Duodenal mucosa (tissue), 2 donors: ENCODE measurements around the gene ACY1.

ENCODE experiments used
- H3K27ac ChIP-seq: one replicate; pipeline ENCODE4 v1.7.0; 2013; ENCODE audit warnings: low read depth, low read length
- H3K27me3 ChIP-seq, 2 donors: one replicate each; pipeline ENCODE4 v1.7.0; 2013; ENCODE audit warnings: low read length in 2 of 2, control low read depth in 1 of 2; ENCODE audit not compliant: insufficient read depth in 2 of 2, control insufficient read depth in 1 of 2
- H3K36me3 ChIP-seq, 2 donors: one replicate each; pipeline ENCODE4 v1.7.0; 2013; ENCODE audit warnings: low read length in 2 of 2, control low read depth in 1 of 2; ENCODE audit not compliant: insufficient read depth in 2 of 2, control insufficient read depth in 1 of 2
- H3K4me1 ChIP-seq, 2 donors: one replicate each; pipeline ENCODE4 v1.7.0; 2013; ENCODE audit warnings: low read length in 2 of 2, control low read depth in 1 of 2; ENCODE audit not compliant: insufficient read depth in 2 of 2, control insufficient read depth in 1 of 2
- H3K4me3 ChIP-seq, 2 donors: one replicate each; pipeline ENCODE4 v1.7.0; 2013; ENCODE audit warnings: low read length in 2 of 2, low read depth in 1 of 2
- H3K9ac ChIP-seq, 2 donors: one replicate each; pipeline ENCODE4 v1.7.0; 2013; ENCODE audit warnings: low read length in 2 of 2, low read depth in 1 of 2
- H3K9me3 ChIP-seq, 2 donors: one replicate each; pipeline ENCODE4 v1.7.0; 2013; ENCODE audit warnings: low read length in 2 of 2, control low read depth in 1 of 2; ENCODE audit not compliant: control insufficient read depth in 1 of 2

Gene ACY1

DNA sequence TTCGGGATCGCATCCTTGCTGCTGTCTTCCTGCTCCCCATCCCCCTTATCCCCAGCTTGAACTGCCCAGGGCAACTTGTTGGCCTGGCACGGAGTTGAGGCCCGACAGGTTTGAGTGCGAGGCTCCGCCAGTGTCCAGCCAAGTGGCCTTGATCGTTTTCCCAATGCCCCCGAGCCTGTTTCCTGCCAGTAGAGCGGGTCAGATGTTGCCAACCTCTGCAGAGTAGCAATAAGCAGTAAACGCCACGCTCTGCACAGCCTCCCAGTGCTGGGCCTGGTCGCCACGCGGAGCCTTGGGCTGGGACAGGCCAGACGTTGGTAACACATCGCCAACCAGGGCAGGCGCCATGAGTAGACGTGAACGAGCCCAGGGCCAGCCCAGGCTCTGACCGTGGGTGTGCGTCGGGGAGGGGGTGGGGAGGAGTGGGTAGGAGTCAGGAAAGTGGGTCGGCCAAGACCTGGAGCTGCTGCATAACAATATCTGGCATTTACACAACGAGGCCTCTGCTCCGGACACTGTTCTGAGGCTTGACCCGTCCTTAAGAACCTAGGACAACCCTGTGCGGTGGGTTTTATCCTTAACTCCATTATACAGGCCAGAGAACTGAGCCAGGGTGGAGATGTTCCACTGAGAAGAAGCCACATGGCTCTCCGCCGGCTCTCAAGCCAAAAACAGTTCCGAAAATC is 8.9 kb upstream of the ACY1 start:
- Histone ChIP-seq H3K9me3 (no peaks in the 10 kb centered on the region), H3K27ac (peak overlapping the region; percentile 89), H3K9ac (peak overlapping the region; percentile 70 to 85), H3K4me3 (peak overlapping the region; percentile 80 to 95), H3K36me3 (no peaks in the 10 kb centered on the region), H3K27me3 (no peaks in the 10 kb centered on the region), H3K4me1 (peaks cover 37 to 40% of the 10 kb centered on the region in 2 donors)

DNA sequence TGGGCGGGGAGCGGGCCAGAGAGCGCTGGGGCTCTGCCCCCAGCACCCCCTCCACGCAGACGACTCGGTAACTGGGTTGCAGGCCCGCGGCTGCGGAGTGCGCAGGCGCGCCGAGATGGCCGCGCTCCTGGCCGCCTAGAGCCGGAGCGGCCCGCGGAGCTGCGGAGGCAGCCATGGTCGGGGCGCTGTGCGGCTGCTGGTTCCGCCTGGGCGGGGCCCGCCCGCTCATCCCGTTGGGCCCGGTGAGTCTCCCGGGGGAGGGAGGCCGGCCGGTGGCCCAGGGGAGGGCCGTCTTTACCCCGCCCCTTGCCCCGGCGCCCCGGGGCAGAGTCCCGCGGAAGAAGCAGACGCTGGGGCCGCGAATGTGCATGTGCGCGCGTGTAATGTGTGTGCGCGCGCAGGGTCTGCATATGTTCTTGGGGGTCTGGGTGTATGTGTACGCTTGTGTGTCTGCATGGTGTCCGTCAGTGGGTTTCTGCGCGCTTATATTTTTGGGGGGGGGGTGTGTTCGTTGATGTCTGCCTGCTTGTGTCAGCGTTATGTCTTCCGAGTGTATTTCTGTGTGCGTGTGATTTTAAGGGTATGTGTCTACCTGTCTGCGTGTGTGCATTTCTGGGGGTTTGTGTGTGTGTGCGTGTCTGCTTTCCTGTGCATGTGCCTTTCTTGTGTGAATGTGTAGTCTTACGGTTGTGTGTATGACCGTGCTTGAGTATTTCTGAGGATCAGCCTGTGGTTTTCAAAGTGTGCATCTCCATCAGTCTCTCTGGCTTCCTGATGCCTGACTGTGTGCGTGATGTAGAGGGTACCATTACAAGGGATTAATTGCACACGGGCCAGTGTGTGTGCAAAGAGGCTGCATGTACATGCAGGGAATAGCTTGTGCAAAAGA is 8.1 kb upstream of the ACY1 start, which contains the start of gene ABHD14A:
ABHD14A (plus strand) TSS at position 102 of the 889 bp plus-strand sequence; CDS start at position 174, 72 bp downstream.
- peak within 1 kb of the TSS; percentile 70 to 97 for H3K9ac ChIP-seq
- no peaks in the 10 kb centered on the region for H3K27me3 ChIP-seq
- H3K9me3 ChIP-seq, result no peaks in the 10 kb centered on the region
- peaks cover 37 to 40% of the 10 kb centered on the region in 2 donors for H3K4me1 ChIP-seq
- H3K4me3 ChIP-seq, result peak within 1 kb of the TSS; percentile 80 to 95
- no peaks in the 10 kb centered on the region for H3K36me3 ChIP-seq
- peak within 1 kb of the TSS; percentile 89 for H3K27ac ChIP-seq

DNA sequence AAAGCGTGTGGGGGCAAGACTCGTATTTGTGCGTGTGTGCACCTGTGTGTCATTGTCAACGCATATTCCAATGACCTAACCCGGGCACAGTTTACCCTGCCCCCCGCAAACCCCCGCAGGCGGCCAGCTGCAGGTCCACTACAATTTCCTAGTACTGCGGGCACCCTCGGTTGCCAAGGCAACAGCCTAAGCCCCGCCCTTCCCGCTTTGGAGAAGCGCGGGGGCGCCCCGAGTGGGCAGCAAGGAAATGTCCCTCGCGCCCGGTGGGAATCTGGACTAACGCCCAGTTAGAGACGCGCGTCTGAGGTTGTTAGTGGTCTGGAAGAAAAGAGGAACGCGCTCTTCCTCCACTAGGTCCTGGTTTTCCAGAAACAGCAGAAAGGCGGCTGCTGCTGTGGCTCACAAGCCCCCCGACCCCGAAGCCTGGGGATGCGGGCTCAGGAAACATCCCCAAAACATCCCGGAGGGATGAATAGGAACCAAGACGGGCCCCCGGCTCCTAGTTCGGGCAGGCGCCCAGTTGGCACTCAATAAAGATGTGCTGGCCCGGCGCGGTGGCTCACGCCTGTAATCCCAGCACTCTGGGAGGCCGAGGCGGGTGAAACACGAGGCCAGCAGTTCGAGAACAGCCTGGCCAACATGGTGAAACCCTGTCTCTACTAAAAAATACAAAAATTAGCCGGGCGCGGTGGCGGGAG is 7.3 kb upstream of the ACY1 start:
- Histone ChIP-seq H3K9me3 (no peaks in the 10 kb centered on the region), H3K36me3 (no peaks in the 10 kb centered on the region), H3K4me3 (peak overlapping the region; percentile 80 to 95), H3K27me3 (no peaks in the 10 kb centered on the region), H3K27ac (no peak overlapping the region), H3K4me1 (peaks cover 38 to 39% of the 10 kb centered on the region in 2 donors), H3K9ac (peak overlapping the region; percentile 70 to 85)

DNA sequence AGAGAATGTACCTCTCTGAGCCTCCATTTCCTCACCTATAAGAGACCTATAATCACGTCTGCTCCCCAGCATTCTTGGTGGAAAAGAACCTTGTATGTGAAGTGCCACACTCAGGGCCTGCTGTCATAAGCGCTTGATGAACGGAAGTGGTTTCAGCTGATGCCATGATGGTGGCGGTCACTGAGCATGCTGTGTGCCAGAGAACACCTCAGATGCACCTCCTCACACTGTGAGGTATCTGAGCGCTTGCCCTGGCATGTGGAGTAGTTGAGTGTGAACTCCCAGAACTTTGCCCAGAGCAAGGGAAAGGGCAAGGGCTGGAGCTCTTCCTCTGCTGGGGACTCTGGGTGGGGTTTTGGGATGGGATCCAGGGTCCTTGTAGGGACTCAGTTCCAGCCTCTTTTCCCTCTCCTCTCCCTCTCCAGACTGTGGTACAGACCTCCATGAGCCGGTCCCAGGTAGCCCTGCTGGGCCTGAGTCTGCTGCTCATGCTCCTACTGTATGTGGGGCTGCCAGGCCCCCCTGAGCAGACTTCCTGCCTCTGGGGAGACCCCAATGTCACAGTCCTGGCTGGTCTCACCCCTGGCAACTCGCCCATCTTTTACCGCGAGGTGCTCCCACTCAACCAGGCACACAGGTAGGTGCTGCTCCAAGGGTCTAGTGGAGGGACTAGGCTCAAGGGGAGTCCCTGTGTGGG is 5.7 kb upstream of the ACY1 start:
- no peak overlapping the region for H3K4me3 ChIP-seq
- H3K4me1 ChIP-seq, result peaks cover 43 to 46% of the 10 kb centered on the region in 2 donors
- no peaks in the 10 kb centered on the region for H3K27me3 ChIP-seq
- H3K27ac ChIP-seq, result no peak overlapping the region
- H3K9me3 ChIP-seq, result no peaks in the 10 kb centered on the region
- H3K9ac ChIP-seq, result no peak overlapping the region
- no peaks in the 10 kb centered on the region for H3K36me3 ChIP-seq

DNA sequence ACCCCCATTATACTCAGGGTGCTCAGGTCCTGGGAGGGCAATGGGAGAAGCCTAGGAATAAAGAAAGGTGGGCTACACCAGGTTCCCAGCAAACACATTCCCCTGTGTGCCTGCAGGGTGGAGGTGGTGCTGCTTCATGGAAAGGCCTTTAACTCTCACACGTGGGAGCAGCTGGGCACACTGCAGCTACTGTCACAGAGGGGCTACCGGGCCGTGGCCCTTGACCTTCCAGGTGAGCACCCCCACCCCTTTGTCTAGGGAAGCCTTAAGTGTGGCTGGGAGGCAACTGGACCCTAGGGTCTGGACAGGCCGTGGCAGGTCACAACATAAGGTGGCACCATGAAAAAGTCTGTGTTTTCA is 5.2 kb upstream of the ACY1 start:
- no peak overlapping the region for H3K9ac ChIP-seq
- H3K36me3 ChIP-seq, result no peaks in the 10 kb centered on the region
- H3K4me3 ChIP-seq, result no peak overlapping the region
- H3K27me3 ChIP-seq, result no peaks in the 10 kb centered on the region
- no peaks in the 10 kb centered on the region for H3K9me3 ChIP-seq
- peaks cover 46% of the 10 kb centered on the region in 2 donors for H3K4me1 ChIP-seq
- H3K27ac ChIP-seq, result no peak overlapping the region

DNA sequence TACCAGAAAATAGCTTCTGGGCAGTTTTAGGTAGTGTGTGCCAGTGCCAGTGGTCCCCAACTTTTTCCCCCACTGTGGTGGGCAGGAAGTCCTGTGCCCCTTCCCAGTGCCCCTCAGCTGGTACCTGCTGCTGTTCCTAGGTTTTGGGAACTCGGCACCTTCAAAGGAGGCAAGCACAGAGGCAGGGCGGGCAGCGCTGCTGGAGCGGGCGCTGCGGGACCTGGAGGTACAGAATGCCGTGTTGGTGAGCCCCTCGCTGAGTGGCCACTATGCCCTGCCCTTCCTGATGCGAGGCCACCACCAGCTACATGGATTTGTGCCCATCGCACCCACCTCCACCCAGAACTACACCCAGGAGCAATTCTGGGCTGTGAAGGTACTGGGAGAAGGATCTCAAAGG is 3.1 kb upstream of the ACY1 start:
- H3K9me3 ChIP-seq, result no peaks in the 10 kb centered on the region
- H3K9ac ChIP-seq, result no peak overlapping the region
- no peak overlapping the region for H3K4me3 ChIP-seq
- H3K27me3 ChIP-seq, result no peaks in the 10 kb centered on the region
- no peaks in the 10 kb centered on the region for H3K36me3 ChIP-seq
- peaks cover 50 to 53% of the 10 kb centered on the region in 2 donors for H3K4me1 ChIP-seq
- no peak overlapping the region for H3K27ac ChIP-seq

DNA sequence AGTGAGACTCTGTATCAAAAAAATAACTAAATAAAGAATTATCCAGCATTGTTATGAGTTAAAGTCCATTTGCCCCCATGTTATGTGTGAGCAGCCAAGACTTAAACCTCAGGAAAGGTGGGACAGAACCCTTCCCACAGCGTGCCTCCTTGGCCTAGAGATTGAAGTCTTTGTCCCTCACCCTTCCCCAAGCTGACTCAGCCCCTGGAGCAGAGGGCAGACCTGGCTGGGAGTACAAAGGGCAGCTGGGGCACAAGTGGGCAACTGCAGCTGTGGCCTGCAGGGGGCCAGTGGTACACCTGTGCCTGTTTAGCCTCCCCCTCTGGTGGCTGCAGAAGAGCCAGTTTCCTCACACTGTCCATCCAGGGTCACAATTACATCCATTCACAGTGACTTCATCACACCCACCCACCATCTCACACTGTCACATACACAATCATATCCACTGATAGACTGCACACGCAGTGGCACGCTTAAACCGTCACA is 940 bp upstream of the ACY1 start:
- H3K27ac ChIP-seq, result peak overlapping the region; percentile 91
- peaks cover 51 to 56% of the 10 kb centered on the region in 2 donors for H3K4me1 ChIP-seq
- peak overlapping the region; percentile 68 to 76 for H3K9ac ChIP-seq

DNA sequence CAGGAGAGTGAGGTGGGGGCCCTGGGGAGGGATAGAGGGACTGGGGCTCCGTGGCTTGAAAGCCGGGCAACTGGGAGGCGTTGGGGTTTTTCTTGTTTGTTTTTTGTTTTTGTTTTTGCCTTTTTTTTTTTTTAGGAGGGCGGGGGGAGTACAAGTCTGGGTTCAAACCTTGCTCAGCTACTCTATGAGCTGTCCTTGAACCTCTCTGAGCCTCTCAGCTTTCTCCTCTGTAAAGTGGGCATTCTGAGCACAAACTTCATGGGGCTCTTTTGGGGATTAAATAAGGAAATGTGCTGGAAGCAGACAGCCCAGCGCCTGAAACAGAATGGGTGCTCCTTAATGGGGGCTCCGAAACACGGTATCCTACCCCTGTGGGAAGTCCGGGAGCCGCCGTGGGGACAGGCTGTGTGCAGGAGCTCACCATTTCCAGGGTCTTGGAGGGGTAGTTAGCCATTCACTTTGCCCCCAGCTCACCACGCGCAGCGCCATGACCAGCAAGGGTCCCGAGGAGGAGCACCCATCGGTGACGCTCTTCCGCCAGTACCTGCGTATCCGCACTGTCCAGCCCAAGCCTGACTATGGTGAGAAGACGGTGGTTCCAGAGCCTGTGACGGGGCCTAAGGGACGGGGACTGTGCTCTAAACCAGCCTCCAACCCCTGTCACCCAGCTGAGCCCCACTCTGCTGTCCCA is 388 bp downstream of the ACY1 start:
- no peaks in the 10 kb centered on the region for H3K27me3 ChIP-seq
- no peaks in the 10 kb centered on the region for H3K9me3 ChIP-seq
- H3K9ac ChIP-seq, result peak overlapping the region; percentile 68 to 76
- H3K27ac ChIP-seq, result peak overlapping the region; percentile 91
- no peaks in the 10 kb centered on the region for H3K36me3 ChIP-seq
- H3K4me1 ChIP-seq, result peaks cover 48 to 54% of the 10 kb centered on the region in 2 donors
- peak overlapping the region; percentile 68 to 77 for H3K4me3 ChIP-seq

More for the DNA sequence above, 940 bp upstream of the ACY1 start:
- Histone ChIP-seq H3K36me3 (no peaks in the 10 kb centered on the region), H3K9me3 (no peaks in the 10 kb centered on the region), H3K27me3 (no peaks in the 10 kb centered on the region), H3K4me3 (peak overlapping the region; percentile 68 to 77)

DNA sequence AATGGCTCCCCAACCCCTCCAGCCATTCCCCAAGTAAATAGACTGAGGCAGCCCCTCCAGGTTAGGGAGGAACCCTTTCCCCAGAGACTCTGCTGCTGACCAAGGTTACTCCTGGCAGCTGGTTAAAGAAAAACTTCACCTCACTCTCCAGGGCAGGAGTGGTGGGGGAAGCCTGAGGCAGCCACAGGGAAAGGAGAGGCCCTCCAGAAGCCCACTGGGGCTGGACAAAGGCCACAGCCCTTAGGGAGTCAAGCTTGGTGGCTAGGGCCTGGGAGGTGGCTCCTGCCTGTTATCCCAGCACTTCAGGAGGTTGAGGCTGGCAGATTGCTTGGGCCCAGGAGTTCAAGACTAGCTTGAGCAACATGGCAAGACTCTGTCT is 923 bp downstream of the ACY1 start:
- Histone ChIP-seq H3K36me3 (no peaks in the 10 kb centered on the region), H3K27me3 (no peaks in the 10 kb centered on the region), H3K9me3 (no peaks in the 10 kb centered on the region), H3K9ac (peak overlapping the region; percentile 68 to 76), H3K27ac (peak overlapping the region; percentile 91), H3K4me1 (peaks cover 50 to 54% of the 10 kb centered on the region in 2 donors), H3K4me3 (peak overlapping the region; percentile 68 to 77)
